Uterus (tissue), 2 donors: Measurements from ENCODE around the gene BTD.

Experiments used
- POLR2A ChIP-seq, 2 donors: fragments of 450-650 bp; IDR thresholded peaks; one replicate each; pipeline ENCODE4 v1.6.1; 2016; ENCODE audit warnings: antibody characterized with exemption in 2 of 2, mild to moderate bottlenecking in 1 of 2, moderate library complexity in 1 of 2
- TF ChIP-seq, protein P1 (sequence below), 4 experiments: fragments of 200-600 bp in 2 of 4; fragments of 450-650 bp in 2 of 4; sonication (generic) in 2 of 4; IDR thresholded peaks; one replicate each; pipeline ENCODE4 v1.5.1; 2016 to 2019; ENCODE audit warnings: antibody characterized with exemption in 4 of 4, mild to moderate bottlenecking in 2 of 4, moderate library complexity in 1 of 4

GRCh38 chr3:15654891-15655290 is 53.3 kb downstream of the BTD start:
- TF ChIP-seq, protein P1, sequence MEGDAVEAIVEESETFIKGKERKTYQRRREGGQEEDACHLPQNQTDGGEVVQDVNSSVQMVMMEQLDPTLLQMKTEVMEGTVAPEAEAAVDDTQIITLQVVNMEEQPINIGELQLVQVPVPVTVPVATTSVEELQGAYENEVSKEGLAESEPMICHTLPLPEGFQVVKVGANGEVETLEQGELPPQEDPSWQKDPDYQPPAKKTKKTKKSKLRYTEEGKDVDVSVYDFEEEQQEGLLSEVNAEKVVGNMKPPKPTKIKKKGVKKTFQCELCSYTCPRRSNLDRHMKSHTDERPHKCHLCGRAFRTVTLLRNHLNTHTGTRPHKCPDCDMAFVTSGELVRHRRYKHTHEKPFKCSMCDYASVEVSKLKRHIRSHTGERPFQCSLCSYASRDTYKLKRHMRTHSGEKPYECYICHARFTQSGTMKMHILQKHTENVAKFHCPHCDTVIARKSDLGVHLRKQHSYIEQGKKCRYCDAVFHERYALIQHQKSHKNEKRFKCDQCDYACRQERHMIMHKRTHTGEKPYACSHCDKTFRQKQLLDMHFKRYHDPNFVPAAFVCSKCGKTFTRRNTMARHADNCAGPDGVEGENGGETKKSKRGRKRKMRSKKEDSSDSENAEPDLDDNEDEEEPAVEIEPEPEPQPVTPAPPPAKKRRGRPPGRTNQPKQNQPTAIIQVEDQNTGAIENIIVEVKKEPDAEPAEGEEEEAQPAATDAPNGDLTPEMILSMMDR (IDR thresholded peaks at IDR 0.05), result no peak
- TF ChIP-seq POLR2A (IDR thresholded peaks at IDR 0.05), result no peak
